HG03575 (cell line): ENCODE data around the gene IGF1R.

Source experiments
- ATAC-seq: cut with Tn5 transposase; IDR thresholded peaks from one replicate; pipeline ENCODE4 v1.9.1; 2021; ENCODE audit not compliant: unreplicated experiment, insufficient number of reproducible peaks, low FRiP score; ENCODE audit errors: extremely low read depth

IGF1R gene

DNA sequence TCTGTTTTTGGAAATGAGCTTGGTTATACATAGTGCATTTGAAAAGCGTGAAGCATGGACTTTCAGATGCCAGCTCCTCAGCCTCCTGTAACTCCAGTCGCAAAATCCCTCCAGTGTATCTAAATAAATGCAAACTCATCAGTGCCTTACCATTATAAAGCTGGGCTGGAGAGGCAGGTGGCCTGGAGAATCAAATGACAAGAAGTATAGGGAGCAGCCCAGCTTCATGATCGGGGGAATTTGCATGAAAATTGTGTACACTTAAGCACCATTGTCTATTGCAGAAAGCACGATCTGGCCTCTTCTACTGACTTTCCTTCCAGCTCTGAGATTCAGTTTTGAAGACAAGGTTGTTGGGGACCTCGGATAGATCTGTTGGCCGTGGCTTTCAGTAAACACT is 71.7 kb downstream of the IGF1R start:
- no peak for ATAC-seq

DNA sequence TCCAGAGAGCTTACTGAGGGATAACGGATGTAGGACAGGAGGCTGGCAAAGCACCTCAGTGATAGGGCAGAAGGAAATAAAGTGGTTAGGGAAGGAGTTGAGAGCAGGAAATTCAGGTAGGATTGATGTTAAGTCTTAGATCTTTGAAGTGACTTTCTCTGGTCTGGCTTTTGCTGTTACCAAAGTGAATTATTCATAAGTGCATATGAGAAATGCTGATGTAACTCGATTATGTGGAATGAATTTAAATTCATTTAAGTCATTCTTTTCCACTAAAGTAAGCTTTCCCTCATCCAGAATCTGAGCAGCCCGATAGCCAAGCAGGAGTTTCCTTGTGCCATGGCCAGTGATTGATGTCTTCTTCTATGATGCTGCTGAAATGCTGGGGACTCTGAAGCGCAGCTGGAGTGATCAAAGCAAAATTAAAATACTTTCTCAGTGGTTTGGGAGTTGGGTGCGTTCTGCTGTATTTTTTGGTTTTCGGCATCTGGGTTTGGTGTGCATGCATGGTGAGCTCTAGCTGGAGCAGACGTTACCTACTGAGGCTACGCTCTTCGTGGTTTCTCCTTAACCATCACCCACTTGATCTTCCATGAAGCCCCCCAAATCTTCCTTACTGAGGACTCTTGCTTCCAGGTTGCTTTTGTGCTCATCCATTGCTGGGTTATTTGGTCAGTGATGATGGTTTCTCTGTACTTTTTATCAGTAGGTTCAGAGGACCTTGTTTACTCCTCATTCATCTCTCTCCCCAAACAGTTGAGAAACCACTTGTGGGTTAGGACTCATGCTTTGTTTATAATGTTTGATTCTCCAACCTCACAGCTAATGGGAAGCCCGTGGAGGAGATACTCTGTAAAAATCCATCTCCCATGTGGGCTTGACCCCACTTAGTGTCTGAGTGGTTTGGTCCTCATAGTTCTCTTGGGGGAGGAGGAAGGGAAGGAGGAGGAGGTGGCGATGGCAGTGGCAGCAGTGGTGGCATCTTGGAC is 72.5 kb downstream of the IGF1R start:
- ATAC-seq = no peak

DNA sequence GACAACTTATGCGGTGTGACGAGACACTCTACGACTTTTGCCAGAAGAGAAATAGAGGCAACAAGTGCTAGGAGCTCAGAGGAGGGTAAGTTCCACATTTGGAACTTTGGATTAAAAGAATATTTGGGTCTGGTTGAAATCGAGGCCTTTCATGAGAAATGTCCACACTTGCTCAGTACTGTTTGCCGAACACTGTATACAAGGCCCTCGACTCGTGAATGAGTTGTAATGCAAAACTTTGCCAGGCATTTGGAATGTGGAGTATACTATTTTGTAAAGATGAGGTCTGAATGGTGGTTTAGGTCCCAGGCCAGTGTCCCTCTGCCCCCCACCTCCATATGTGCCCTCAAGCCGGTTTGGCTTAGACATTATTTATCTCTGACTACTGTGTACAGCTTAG is 73.9 kb downstream of the IGF1R start:
- no peak for ATAC-seq

DNA sequence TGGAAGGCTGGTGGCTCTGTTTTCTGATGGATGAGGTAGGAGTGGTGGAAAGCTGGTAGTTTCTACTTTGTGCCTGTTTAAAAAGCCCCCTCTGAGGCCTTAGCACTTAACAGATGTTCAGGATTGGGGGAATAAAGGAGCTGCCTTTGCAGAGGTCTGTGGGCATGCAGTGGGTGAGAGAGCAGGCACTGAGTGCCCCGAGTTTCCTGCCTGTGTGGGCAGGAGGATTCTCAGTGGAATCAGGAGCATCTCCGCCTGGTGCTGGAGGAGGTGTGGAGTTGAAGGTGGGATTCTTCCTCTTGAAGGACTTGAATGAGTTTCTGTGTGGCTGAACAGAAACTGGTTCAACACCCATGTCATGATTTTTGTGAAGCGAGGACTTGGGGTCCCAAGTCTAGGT is 74.3 kb downstream of the IGF1R start:
- ATAC-seq = no peak

DNA sequence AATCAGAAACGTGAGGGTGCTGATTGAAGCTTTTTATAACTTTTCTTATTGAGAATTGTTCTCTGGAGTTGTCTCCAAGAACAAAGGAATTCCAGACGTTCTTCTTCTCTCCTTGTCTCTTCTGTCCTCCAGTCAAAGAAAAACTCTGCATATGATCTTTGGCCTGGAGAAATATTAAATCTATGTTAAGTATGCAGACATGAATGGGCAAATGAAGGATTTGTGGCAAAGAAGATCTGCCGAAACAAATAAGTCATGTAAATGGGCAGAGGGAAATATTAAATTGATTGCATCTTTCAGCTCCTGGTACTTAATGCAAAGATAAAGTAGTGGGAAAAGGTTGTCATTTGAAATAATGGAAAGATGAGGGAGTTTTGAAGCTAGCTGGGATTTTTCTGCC is 74.9 kb downstream of the IGF1R start:
- no peak for ATAC-seq

DNA sequence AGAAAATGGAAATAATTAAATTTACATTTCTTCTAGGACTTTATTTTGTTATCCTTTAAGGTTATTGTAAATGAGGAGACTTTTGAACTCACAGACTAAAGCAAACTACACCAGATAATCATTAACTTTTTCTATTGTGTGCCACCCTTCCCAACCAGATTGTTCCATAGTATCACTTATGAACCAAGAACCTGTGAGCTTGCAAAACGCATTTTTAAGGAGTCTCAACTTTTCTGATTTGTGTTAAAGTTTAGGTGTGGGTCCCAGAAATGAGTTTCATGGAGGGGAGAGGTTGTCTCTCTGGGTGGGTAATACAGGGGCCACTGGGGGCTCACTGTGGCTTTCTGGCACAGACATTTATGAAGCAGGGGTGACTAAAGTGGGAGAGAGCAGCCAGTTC is 75.7 kb downstream of the IGF1R start:
- ATAC-seq = no peak

DNA sequence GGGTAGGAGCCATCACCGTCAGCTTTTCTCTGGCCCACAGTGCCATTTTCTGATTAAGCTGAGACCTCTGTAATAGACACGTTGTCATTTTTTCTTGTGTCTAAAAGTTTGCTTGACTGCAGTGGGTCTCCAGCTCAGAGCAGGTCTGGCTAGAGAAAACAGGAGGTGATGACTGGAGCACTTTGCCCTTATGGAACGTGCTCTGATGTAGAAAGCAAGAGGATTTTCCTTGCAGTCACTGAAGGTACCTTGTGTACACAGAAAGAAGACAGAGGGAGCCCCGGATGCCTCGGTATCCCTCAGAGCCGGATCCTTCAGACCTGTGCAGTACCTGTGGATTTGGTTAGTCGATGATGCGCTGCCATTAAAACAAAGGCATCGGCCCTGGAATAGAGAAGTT is 76.2 kb downstream of the IGF1R start:
- no peak for ATAC-seq

DNA sequence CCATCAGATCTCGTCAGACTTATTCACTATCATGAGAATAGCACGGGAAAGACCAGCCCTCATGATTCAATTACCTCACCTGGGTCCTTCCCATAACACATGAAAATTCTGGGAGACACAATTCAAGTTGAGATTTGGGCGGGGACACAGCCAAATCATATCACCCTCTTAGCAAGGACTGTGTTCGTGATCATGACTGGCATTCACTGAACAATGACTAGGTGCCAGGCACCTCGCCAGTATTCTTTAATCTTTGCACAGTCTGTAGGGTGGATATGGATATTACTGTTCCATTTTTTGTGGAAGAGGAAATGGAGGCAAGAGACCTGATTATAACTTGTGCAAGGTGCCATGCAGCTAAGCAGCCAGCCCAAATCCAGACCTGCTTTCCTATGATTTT is 77.5 kb downstream of the IGF1R start:
- no peak for ATAC-seq

DNA sequence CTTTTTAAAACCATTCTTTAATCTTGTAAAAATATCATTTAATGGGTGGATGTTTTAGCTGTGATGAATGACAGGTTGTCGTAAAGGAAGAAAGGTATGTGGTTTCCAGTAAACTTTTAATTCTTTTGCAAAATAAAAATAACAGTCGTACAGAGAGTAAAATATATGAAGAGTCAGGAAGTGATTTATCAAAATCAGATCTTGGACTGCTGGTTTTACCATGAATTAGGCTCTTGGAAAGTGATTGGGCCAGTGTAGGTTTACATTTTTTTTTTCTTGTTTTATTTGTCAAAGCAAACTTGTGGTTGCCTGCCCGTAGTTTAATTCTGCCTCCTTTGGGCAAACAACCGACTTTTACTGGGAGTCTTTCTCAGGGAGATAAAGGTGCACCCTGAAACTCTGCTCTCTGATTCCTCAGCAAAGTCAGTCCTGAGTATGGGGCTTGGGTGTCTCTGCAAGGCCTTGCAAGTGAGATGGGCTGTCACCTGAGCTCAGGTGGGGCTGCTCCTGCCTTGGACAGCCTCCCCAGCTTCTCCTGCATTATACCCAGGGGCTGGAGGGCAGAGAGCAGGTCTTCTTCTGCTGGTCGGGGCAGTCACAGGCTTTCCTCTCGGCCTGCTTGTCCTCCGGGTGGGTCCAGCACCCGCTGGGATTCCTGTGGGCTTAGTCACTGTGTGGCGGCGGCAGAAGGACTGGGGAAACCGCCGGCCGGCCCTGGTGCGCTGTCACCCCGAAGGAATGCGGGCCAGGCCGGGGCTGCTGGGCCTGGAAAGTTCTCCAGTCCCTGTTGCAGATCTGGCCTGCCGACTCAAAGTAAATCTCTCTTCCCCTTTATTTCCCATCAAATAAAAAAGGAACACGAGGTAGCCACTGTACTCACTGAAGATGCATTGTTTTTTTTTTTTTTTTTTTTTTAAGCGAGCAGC is 79.0 kb downstream of the IGF1R start:
- no peak for ATAC-seq

DNA sequence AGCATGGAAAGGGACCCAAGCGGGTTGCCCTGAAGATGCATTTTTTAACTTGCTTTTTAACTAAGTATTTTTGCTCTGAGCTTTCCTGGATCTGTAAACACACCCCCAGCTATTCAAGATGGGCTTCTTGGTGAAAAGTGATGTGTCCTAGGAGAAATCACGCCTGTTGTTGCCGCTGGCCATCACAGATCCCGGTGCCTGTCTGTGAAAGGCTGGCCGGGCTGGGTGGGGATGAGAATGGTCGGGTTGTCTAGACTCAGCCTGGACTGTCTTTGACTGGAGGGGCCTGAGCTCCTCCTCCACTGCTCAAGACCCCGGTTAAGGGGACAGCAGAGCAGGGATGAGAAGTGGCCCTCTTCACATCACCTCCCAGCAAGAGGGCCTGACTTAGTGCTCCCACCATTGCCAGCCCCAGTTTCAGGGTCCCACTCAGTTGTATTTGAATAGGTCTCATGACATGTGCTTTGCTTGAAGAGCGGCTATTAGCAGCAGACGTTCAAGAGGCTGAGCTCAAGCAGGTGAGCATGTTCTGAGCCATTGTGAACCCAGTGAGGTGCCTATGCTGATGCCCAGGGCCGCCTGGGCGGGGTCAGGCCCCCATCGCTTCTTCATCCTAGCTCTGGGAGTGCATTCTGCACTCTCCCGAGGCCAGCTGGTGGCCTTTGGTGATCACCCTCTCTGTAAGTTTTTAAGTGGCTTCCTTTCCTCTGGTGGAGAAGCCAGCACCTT is 79.9 kb downstream of the IGF1R start:
- no peak for ATAC-seq

DNA sequence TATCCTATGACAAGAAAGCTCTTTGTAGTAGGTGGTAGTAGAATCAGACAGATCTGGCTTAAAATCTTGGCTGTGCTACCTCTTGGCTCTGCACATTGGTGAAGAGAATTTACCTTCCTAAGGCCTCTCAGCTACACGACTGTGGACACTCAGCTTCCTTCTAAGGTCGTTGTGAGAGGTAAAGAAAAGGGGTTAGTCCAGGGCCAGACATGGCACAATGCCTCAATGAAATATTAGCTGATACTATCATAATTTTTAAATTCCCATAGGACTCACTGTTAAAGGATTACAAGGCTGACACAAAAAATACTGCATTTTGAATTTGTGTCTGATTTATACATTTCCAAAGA is 80.4 kb downstream of the IGF1R start:
- ATAC-seq = no peak

DNA sequence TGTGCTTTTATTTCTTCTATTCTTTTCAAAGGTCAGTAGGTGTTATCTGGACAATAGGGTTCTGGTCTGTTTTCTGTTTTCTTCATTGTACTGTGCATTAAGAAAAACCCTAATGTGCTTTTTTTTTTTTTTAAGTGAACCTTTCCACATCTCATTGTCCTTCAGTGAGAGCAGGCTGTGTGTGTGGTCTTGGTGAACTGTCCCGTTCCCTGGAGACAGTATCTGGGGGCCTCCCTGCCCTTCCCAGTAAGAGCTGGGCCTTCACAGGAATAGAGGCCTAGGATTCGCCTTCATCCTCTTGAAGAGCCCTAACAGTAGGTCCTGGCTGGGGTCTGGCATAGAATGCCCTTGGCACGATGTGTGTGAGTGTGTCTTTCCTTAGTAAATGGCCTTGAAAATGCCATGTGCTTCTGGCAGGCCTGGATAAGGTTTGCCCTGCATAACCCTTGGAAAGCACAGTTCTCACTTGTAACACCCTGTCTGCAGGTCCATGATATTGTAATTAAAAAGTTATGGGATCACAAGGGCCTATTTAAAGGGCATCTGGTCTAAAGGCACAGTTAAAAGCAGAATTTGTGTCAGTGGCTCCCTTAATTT is 81.2 kb downstream of the IGF1R start:
- no peak for ATAC-seq

DNA sequence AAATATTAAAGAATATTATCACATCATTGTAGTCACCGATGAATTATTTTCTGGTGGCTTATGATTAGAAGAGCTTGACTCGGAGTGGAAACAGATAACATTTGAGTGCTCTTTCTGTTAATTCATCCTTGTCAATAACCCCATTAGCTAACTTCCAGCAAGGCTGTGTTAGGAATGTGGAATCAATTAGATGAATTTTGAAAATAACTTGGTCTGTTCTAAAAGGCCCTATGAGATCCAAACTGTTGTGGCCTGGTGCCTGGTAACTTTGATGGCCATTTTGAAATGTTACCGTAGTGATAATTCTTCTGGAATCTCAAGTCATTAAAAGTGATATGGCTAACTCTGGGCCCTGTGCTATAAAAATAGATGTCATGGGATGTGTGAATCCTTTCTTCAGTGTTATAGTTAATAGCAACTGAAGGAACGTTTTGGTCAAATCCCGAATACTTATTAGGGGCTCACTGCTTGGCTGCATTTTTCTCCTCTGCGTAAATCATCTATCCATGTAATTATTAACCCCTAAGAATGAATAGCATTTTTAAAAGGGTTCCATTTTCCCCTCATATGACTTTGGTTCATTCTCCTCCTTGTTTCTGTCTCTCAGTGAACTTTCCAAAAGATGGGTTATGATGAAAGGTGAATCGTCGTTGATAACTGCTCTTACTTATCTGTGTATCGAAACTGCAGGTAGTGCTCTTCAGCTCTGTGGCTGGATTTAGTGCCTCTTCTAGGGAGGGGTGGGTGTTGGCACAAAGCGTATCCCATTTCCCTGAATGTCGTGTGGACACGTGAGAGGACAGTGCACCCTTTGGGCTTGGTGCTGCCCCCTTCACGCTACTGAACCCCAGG is 82.7 kb downstream of the IGF1R start:
- ATAC-seq = no peak

DNA sequence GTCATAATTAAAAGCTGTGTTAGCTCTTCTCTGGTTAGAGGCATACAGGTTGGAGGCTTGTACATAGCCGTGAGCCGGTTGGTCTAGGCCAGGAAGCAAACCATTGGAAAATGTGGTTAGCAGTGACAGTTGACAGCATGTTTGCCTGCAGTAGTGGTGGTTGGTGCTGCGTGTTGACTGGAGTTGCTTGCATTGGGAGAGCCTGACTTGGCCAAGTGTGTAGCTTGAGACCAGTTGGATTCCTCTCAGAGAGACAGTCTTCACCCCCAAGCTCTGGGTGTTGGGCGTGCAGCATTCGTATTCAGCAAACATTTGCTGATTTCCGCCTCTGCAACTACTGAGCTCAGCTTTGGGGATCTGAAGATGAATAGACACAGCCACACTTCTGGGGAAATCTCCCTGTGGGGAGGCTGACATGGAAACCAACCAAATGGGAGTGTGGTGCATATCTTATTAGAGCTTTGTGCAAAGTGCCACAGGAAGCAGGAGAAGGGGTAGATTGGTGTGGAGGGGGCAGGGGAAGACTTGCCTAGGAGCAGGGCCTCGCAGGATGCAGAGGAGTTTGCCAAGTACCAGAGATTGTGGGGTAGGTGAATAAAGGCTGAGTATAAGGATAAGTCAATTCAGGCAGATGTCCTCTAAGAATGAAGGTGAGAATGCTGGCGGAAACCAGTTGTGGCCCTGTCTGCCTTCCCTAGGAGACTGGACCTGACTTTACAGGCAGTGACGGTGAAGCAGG is 83.5 kb downstream of the IGF1R start:
- ATAC-seq = no peak

DNA sequence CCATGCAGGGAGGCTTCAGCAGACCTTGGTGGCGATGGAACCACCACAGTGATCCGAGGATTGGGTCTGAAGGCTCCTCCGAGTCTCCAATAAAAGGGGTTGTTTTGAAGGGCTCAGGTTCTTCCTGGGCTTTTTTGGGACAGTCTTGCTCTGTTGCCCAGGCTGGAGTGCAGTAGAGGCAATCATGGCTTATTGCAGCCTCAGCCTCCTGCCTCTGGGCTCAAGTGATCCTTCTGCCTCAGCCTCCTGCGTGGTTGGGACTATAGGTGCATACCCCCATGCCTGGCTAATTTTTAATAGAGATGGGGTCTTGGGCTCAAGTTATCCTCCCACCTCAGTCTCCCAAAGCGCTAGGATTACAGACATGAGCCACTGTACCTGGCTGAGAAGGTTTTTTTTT is 84.8 kb downstream of the IGF1R start:
- no peak for ATAC-seq

DNA sequence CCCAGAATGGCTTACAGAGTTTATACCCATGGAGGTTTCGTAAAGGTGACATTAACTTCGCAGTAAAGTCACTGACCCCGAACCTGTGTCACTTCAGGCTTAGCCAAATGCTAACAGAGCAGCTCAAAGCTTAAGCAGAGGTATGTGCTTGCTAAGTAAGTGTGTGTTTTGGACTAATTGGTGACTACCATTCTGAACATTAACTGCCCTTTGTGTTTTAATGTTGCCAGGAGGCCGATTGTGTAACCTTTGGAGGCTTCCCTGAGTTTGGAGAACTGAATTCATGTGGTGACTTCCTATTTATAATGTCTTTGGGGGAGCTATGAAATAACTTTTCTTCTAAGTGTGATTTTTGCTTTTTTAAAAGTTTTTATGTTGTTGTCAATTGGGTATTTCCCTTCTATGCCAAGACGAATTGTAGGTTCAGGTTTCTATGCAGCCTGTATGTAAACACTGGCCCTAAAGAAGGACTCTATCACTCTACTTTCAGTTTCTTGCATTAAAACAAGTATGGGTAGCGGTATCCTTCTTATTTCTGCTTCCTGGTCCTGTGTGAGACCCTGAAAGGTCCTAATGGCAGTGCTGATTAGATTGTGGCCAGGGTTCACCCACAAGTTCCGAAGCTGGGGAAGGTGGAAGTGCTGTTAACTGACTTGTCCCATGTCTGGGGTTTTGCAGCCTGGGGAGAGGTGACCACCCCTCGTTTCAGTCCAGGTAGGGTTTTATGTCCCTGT is 86.3 kb downstream of the IGF1R start:
- ATAC-seq = no peak

DNA sequence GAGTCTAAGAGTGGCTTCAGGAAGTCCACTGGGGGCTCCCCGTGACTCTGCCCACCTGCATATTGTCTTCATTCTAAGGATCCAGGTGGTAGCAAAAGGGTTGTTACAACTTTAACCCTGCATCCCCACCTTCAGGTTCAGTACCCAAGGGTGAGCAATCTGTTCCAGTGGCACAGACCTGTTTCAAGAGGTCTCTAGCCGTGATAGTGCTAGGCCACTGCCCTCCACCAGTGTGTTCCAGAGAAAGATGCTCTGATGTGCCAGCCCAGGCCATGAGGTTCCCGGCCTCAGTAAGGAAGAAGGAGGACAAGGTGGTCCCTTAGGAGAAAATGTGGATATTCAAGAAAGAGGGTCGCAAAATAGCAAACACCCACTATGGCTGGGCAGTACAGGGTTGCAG is 87.0 kb downstream of the IGF1R start:
- ATAC-seq = no peak
